Fibroblast of lung (primary cell): ENCODE data around the gene RTKN2.

Experiments used
- CTCF ChIP-seq, 2 donors: IDR thresholded peaks in 1 of 2; conservative IDR thresholded peaks in 1 of 2; 1 replicate in 1 of 2; 2 replicates in 1 of 2; pipeline ENCODE4 v1.5.1; 2011 to 2012; ENCODE audit warnings: low read length in 2 of 2, control low read depth in 1 of 2, inconsistent platforms in 1 of 2, low read depth in 1 of 2, mild to moderate bottlenecking in 1 of 2
- EZH2 ChIP-seq: IDR thresholded peaks from 2 replicates; pipeline ENCODE4 v1.5.1; 2012; ENCODE audit warnings: low read length, control low read depth, mild to moderate bottlenecking; ENCODE audit errors: missing control alignments

- no peak for TF ChIP-seq CTCF (conservative IDR thresholded peaks at IDR 0.05 in 1 of 2, IDR thresholded peaks at IDR 0.05 in 1 of 2; ENCODE audit: low read depth in 1 of 2, low read length in 2 of 2)
- TF ChIP-seq EZH2: no peak
Observed at GRCh38 chr10:62230344-62231121, 38.1 kb downstream of the RTKN2 start.
